Caco-2 (cell line): ENCODE results near the gene MRGPRF. TPM values are rescaled to one million over a fixed set of nuclear protein-coding genes. Genes with fewer than 3 reads are reported as not detected.

ENCODE experiments used
- BruUV-seq: library from RNA; stranded (reverse); fragments of 400-500 nt; replicated peaks from 2 replicates; lab custom pipeline; 2021; lab: Mats Ljungman, UMichigan
- CTCF ChIA-PET: fragments of 300-600 bp; sonication (Branson Sonifier 250); formaldehyde crosslinking; loops from one replicate; lab custom pipeline; 2022; ENCODE audit warnings: antibody characterized with exemption; lab: Charles Lee
- POLR2A ChIA-PET: fragments of 300-600 bp; sonication (Branson Sonifier 250); formaldehyde crosslinking; loops from one replicate; lab custom pipeline; 2022; ENCODE audit warnings: antibody characterized with exemption; lab: Charles Lee
- DNase-seq, 2 experiments: peaks; one replicate each; pipeline versions ENCODE4 v3.0.0 to v3.0.0-alpha.2; 2020 to 2022
- H3K27me3 ChIP-seq: replicated peaks from 2 replicates; pipeline ENCODE4 v1.6.0; 2011; ENCODE audit warnings: low read length; ENCODE audit not compliant: control insufficient read depth, insufficient read depth
- H3K36me3 ChIP-seq: 2 replicates; pipeline ENCODE4 v1.5.1; 2011; ENCODE audit warnings: low read length; ENCODE audit not compliant: control insufficient read depth, insufficient read depth
- H3K4me1 ChIP-seq: fragments of 250-450 bp; sonication (Bioruptor Pico); 2 replicates; pipeline ENCODE4 v1.5.1; 2020; ENCODE audit warnings: mild to moderate bottlenecking
- H3K4me3 ChIP-seq: 2 replicates; pipeline ENCODE4 v1.5.1; 2011; ENCODE audit warnings: low read depth, mild to moderate bottlenecking, control low read depth, low read length
- H3K9me3 ChIP-seq: fragments of 250-450 bp; sonication (Bioruptor Pico); 2 replicates; pipeline ENCODE4 v1.5.1; 2020; ENCODE audit warnings: mild to moderate bottlenecking, moderate library complexity
- H3K27ac Mint-ChIP-seq: one replicate; pipeline ENCODE4 v1.8.0; 2022; ENCODE audit warnings: mixed read lengths; ENCODE audit not compliant: unreplicated experiment
- H3K27me3 Mint-ChIP-seq: one replicate; pipeline ENCODE4 v1.8.0; 2022; ENCODE audit warnings: mixed read lengths; ENCODE audit not compliant: insufficient read depth, unreplicated experiment
- H3K36me3 Mint-ChIP-seq: one replicate; pipeline ENCODE4 v1.8.0; 2022; ENCODE audit warnings: mild to moderate bottlenecking, mixed read lengths; ENCODE audit not compliant: insufficient read depth, unreplicated experiment
- H3K4me1 Mint-ChIP-seq: one replicate; pipeline ENCODE4 v1.8.0; 2022; ENCODE audit warnings: low read depth, mixed read lengths; ENCODE audit not compliant: unreplicated experiment
- H3K4me3 Mint-ChIP-seq: one replicate; pipeline ENCODE4 v1.8.0; 2022; ENCODE audit warnings: mild to moderate bottlenecking, moderate library complexity, mixed read lengths; ENCODE audit not compliant: unreplicated experiment
- H3K9me3 Mint-ChIP-seq: one replicate; pipeline ENCODE4 v1.8.0; 2022; ENCODE audit warnings: mixed read lengths; ENCODE audit not compliant: unreplicated experiment
- CTCF ChIP-seq, 2 experiments: fragments of 200-600 bp in 1 of 2; IDR thresholded peaks; 1 replicate in 1 of 2; 2 replicates in 1 of 2; pipeline versions ENCODE4 v1.5.1 to v1.8.0; 2011 to 2022; ENCODE audit warnings: antibody characterized with exemption in 1 of 2, control low read depth in 1 of 2, inconsistent platforms in 1 of 2, low read depth in 1 of 2, low read length in 1 of 2, mild to moderate bottlenecking in 1 of 2, moderate library complexity in 1 of 2; ENCODE audit not compliant: insufficient read depth in 1 of 2, severe bottlenecking in 1 of 2, unreplicated experiment in 1 of 2
- intact Hi-C: fragments of 100-400 bp; cut with micrococcal nuclease; formaldehyde crosslinking; loops from one replicate; pipeline ENCODE4 v1.10.0; 2022; ENCODE audit not compliant: unreplicated experiment
- total RNA-seq: library from RNA; stranded (reverse); gene quantifications from 2 replicates; pipeline ENCODE4 v1.2.3, GENCODE V29; 2022

MRGPRF gene
- total RNA-seq, 1 experiment from 2014 or later, result 0.14 TPM

GRCh38 chr11:68987211-68987610 lies 25.8 kb downstream of the MRGPRF start:
- intact Hi-C loops, result no loop called here
- H3K27ac Mint-ChIP-seq, result no peak overlapping the region
- Histone ChIP-seq H3K27me3 (no peaks in the 10 kb centered on the region), H3K36me3 (no peaks in the 10 kb centered on the region), H3K4me3 (no peak overlapping the region), H3K9me3 (peaks cover 13% of the 10 kb centered on the region), H3K4me1 (no peaks in the 10 kb centered on the region)
- POLR2A ChIA-PET, result no interaction called here
- H3K4me1 Mint-ChIP-seq, result no peaks in the 10 kb centered on the region
- no TSS peak for BruUV-seq
- CTCF ChIA-PET, result no interaction called here
- TF ChIP-seq CTCF (IDR thresholded peaks at IDR 0.05; ENCODE audit: insufficient read depth in 1 of 2, low read depth in 1 of 2, low read length in 1 of 2, severe bottlenecking in 1 of 2, unreplicated experiment in 1 of 2), result no peak
- H3K4me3 Mint-ChIP-seq, result no peak overlapping the region
- H3K27me3 Mint-ChIP-seq, result no peaks in the 10 kb centered on the region
- no peaks in the 10 kb centered on the region for H3K36me3 Mint-ChIP-seq
- peaks cover 15% of the 10 kb centered on the region for H3K9me3 Mint-ChIP-seq
- peak in 1 of 2 experiments; percentile 5 for DNase-seq

GRCh38 chr11:68983801-68984200 lies 29.2 kb downstream of the MRGPRF start:
- Mint-ChIP-seq H3K27ac (no peak overlapping the region), H3K9me3 (peaks cover 19% of the 10 kb centered on the region), H3K36me3 (no peaks in the 10 kb centered on the region), H3K4me3 (no peak overlapping the region), H3K27me3 (no peaks in the 10 kb centered on the region), H3K4me1 (no peaks in the 10 kb centered on the region)
- H3K27me3 ChIP-seq, result no peaks in the 10 kb centered on the region
- H3K9me3 ChIP-seq, result peaks cover 13% of the 10 kb centered on the region
- no peaks in the 10 kb centered on the region for H3K36me3 ChIP-seq
- H3K4me1 ChIP-seq, result no peaks in the 10 kb centered on the region
- no peak overlapping the region for H3K4me3 ChIP-seq
- DNase-seq, result peak in 1 of 2 experiments; percentile 24
- intact Hi-C loops, result no loop called here
- CTCF ChIA-PET, result no interaction called here
- POLR2A ChIA-PET, result no interaction called here
- no peak for TF ChIP-seq CTCF (IDR thresholded peaks at IDR 0.05; ENCODE audit: insufficient read depth in 1 of 2, low read depth in 1 of 2, low read length in 1 of 2, severe bottlenecking in 1 of 2, unreplicated experiment in 1 of 2)
- BruUV-seq, result no TSS peak

- no peaks in the 10 kb centered on the region for H3K4me1 ChIP-seq
- Mint-ChIP-seq H3K9me3 (peaks cover 19% of the 10 kb centered on the region), H3K4me3 (no peak overlapping the region), H3K36me3 (no peaks in the 10 kb centered on the region), H3K27ac (no peak overlapping the region), H3K4me1 (no peaks in the 10 kb centered on the region), H3K27me3 (no peaks in the 10 kb centered on the region)
- H3K4me3 ChIP-seq, result no peak overlapping the region
- no peaks in the 10 kb centered on the region for H3K36me3 ChIP-seq
- no peak for DNase-seq
- TF ChIP-seq CTCF (IDR thresholded peaks at IDR 0.05; ENCODE audit: insufficient read depth in 1 of 2, low read depth in 1 of 2, low read length in 1 of 2, severe bottlenecking in 1 of 2, unreplicated experiment in 1 of 2), result no peak
- intact Hi-C loops, result no loop called here
- peaks cover 10% of the 10 kb centered on the region for H3K9me3 ChIP-seq
- CTCF ChIA-PET, result no interaction called here
- POLR2A ChIA-PET, result no interaction called here
- BruUV-seq, result no TSS peak
- H3K27me3 ChIP-seq, result no peaks in the 10 kb centered on the region
These were observed 30.9 kb downstream of the MRGPRF start for GRCh38 chr11:68982134-68982533.
